GM12891 (cell line): ENCODE data around the gene PBRM1.

ENCODE experiments used
- DNase-seq: peaks from one replicate; pipeline ENCODE4 v3.0.0; 2011; ENCODE audit warnings: low spot score; ENCODE audit not compliant: insufficient read length
- FAIRE-seq: peaks from 2 replicates; lab custom pipeline; 2011; peaks lifted over from hg19 to GRCh38; lab: Jason Lieb, UNC
- PAX5 ChIP-seq: IDR thresholded peaks from 2 replicates; pipeline ENCODE4 v1.6.1; 2011; ENCODE audit warnings: low read length, moderate library complexity, mild to moderate bottlenecking; ENCODE audit not compliant: insufficient read depth, severe bottlenecking
- POLR2A ChIP-seq: IDR thresholded peaks from 2 replicates; pipeline ENCODE4 v1.6.1; 2011; ENCODE audit warnings: low read depth, low read length, control low read depth
- POLR2AphosphoS5 ChIP-seq: IDR thresholded peaks from 2 replicates; pipeline ENCODE4 v1.6.1; 2011; ENCODE audit warnings: low read depth, low read length, control low read depth
- POU2F2 ChIP-seq: IDR thresholded peaks from 2 replicates; pipeline ENCODE4 v1.6.1; 2011; ENCODE audit warnings: low read depth, mild to moderate bottlenecking, control low read depth, low read length, moderate library complexity
- SPI1 ChIP-seq: IDR thresholded peaks from 2 replicates; pipeline ENCODE4 v1.6.1; 2011; ENCODE audit warnings: low read depth, low read length, control low read depth
- TAF1 ChIP-seq: IDR thresholded peaks from 2 replicates; pipeline ENCODE4 v1.6.1; 2011; ENCODE audit warnings: low read depth, low read length, control low read depth

PBRM1 gene

DNA sequence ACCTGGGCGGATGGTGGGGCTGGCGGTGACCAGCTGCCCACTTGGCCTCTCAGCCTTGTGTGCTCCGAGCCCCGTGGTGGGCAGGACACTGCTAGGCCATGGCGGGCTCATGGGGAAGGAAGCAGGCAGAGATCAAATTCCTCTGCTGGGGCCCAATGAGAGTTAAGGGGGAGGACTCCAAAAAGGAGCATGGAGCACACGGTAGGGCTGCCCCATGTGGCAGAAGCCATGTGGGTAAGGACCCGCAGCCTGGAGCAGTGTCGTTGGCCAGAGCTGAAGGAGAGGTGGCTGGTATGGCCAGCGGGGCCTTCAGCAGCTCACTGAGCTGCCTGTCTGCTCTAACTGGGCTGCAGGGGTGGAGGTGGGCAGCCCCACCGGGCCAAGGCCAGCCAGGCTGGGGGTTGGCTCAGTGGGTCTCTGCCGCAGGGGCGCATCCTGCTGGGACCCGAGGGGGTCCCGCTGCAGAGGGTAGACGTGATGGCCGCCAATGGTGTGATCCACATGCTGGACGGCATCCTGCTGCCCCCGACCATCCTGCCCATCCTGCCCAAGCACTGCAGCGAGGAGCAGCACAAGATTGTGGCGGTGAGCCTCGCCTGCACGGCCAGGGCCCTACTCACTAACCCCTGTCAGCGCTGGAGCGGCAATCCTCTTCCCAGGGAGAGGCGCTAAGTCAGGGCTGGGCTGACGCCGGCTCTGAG is 179.3 kb downstream of the PBRM1 start:
- TF ChIP-seq POLR2A, result no peak
- no peak for TF ChIP-seq TAF1
- TF ChIP-seq SPI1, result no peak
- no peak for TF ChIP-seq PAX5
- TF ChIP-seq POU2F2, result no peak
- no peak for TF ChIP-seq POLR2AphosphoS5
- FAIRE-seq, result no peak
- DNase-seq, result no peak

DNA sequence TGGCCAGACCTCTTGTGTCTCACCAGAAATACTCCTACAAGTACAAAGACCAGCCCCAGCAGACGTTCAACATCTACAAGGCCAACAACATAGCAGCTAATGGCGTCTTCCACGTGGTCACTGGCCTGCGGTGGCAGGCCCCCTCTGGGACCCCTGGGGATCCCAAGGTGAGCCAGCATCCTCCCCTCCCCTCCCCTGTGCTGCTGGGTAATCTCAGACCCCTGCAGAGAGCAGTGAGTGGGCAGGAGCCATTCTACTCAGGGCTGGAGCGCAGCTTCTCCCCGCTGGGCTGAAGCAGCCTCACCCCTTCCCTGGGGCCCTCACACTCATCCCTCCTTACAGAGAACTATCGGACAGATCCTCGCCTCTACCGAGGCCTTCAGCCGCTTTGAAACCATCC is 180.7 kb downstream of the PBRM1 start:
- TF ChIP-seq POLR2A (no peak), TAF1 (no peak), SPI1 (no peak), PAX5 (no peak), POU2F2 (no peak), POLR2AphosphoS5 (no peak)
- DNase-seq (no peak), FAIRE-seq (no peak)

- FAIRE-seq (no peak), DNase-seq (no peak)
- no peak for TF ChIP-seq TAF1
- no peak for TF ChIP-seq POLR2AphosphoS5
- no peak for TF ChIP-seq PAX5
- no peak for TF ChIP-seq SPI1
- no peak for TF ChIP-seq POU2F2
These were observed 181.8 kb downstream of the PBRM1 start for GRCh38 chr3:52503788-52504424.

DNA sequence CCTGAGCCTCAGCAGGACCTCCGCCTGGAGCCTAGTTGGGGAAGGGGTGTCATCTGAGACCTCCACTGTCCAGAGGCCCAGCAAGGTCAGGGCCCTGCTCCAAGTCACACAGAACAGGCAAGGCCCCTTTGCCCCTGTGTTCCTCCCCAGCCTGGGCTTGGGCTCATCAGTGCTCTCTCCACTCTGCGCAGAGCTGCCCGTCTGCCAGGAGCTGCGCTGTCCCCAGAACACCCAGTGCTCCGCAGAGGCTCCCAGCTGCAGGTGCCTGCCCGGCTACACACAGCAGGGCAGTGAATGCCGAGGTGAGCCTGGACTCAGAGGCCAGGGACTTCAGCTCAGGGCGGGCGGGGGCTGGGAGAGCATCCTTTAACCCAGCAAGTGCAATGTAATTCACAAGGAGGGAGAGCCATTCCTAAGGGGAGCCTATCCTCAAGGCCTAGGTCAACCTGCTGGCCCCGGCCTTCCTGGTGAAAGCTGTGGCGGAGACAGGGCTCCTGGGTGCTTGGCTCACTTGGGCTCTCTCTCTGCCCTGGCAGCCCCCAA is 182.8 kb downstream of the PBRM1 start:
- FAIRE-seq, result no peak
- TF ChIP-seq POLR2A, result no peak
- no peak for TF ChIP-seq TAF1
- no peak for TF ChIP-seq POLR2AphosphoS5
- no peak for TF ChIP-seq POU2F2
- TF ChIP-seq PAX5, result no peak
- no peak for TF ChIP-seq SPI1

GRCh38 chr3:52502001-52502400 is 183.7 kb downstream of the PBRM1 start:
- FAIRE-seq (no peak), DNase-seq (no peak)
- TF ChIP-seq POLR2A (no peak), TAF1 (no peak), POLR2AphosphoS5 (no peak), POU2F2 (no peak), PAX5 (no peak), SPI1 (no peak)

More for the DNA sequence above, 182.8 kb downstream of the PBRM1 start:
- DNase-seq, result no peak

GRCh38 chr3:52501046-52501445 is 184.7 kb downstream of the PBRM1 start:
- DNase-seq, result no peak
- no peak for FAIRE-seq
- TF ChIP-seq POU2F2, result no peak
- TF ChIP-seq PAX5, result no peak
- TF ChIP-seq TAF1, result no peak
- no peak for TF ChIP-seq POLR2A
- TF ChIP-seq SPI1, result no peak
- no peak for TF ChIP-seq POLR2AphosphoS5

GRCh38 chr3:52498137-52499054 is 187.3 kb downstream of the PBRM1 start:
- peak; percentile 76 for FAIRE-seq
- TF ChIP-seq SPI1 (no peak), TAF1 (no peak), POLR2A (no peak), PAX5 (no peak), POU2F2 (no peak)
- no peak for DNase-seq

GRCh38 chr3:52495777-52496602 is 189.7 kb downstream of the PBRM1 start:
- DNase-seq (no peak), FAIRE-seq (no peak)
- no peak for TF ChIP-seq SPI1
- TF ChIP-seq POLR2A, result no peak
- TF ChIP-seq POU2F2, result no peak
- no peak for TF ChIP-seq POLR2AphosphoS5
- TF ChIP-seq TAF1, result no peak
- no peak for TF ChIP-seq PAX5
